ENCODE measurements around the gene CRABP2. TPM values are rescaled to one million over a fixed set of nuclear protein-coding genes. Genes with fewer than 3 reads are reported as not detected.

Gene CRABP2
- total RNA-seq, 2 experiments from 2014 or later, result 3.2 to 4.2 TPM

DNA sequence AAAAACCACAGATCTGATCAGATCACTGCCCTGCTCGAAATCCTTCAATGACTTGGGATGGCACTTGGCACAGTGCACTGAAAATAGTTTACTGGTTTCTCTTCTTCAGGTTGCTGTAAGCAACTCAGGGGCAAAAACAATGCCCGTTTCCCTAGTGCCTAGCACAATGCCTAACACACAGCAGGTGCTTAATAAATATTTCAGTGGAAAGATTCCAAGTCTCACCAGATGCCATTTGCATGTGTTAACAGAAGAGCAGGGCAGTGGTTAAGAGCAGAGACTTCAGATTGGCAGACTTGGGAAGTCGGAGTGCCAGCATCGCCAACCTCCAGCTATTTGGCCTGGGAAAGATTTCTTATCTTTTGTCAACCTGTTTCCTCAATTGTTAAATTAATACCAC is 12.0 kb upstream of the CRABP2 start:
- ChIA-PET POLR2A (no interaction called here), CTCF (no interaction called here)
- Mint-ChIP-seq H3K4me3 (no peak overlapping the region), H3K36me3 (ENCODE audit: low read depth) (peaks cover 45% of the 10 kb centered on the region), H3K4me1 (ENCODE audit: low read depth) (no peaks in the 10 kb centered on the region), H3K27ac (no peak overlapping the region), H3K27me3 (no peaks in the 10 kb centered on the region), H3K9me3 (no peaks in the 10 kb centered on the region)
- intact Hi-C loops (cut with DNase I, micrococcal nuclease), result no loop called here
- H3K4me3 ChIP-seq (ENCODE audit: low read length), result no peak overlapping the region
- DNase-seq (no peak), ATAC-seq (ENCODE audit: poor library complexity) (no peak)
- no peaks in the 10 kb centered on the region for H3K9me3 ChIP-seq (ENCODE audit: control insufficient read depth in 1 of 2, insufficient read depth in 1 of 2, low read length in 2 of 2)
- no peaks in the 10 kb centered on the region for H3K27me3 ChIP-seq (ENCODE audit: control insufficient read depth in 1 of 2, insufficient read depth in 2 of 2, low read length in 2 of 2)
- peaks cover 2% of the 10 kb centered on the region for H3K4me1 ChIP-seq (ENCODE audit: insufficient read depth, low read length)
- peaks cover 30% of the 10 kb centered on the region for H3K36me3 ChIP-seq (ENCODE audit: insufficient read depth, low read length)
- TF ChIP-seq, protein P1, sequence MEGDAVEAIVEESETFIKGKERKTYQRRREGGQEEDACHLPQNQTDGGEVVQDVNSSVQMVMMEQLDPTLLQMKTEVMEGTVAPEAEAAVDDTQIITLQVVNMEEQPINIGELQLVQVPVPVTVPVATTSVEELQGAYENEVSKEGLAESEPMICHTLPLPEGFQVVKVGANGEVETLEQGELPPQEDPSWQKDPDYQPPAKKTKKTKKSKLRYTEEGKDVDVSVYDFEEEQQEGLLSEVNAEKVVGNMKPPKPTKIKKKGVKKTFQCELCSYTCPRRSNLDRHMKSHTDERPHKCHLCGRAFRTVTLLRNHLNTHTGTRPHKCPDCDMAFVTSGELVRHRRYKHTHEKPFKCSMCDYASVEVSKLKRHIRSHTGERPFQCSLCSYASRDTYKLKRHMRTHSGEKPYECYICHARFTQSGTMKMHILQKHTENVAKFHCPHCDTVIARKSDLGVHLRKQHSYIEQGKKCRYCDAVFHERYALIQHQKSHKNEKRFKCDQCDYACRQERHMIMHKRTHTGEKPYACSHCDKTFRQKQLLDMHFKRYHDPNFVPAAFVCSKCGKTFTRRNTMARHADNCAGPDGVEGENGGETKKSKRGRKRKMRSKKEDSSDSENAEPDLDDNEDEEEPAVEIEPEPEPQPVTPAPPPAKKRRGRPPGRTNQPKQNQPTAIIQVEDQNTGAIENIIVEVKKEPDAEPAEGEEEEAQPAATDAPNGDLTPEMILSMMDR (IDR thresholded peaks at IDR 0.05), result no peak
- no peak overlapping the region for H3K27ac ChIP-seq (ENCODE audit: low read depth in 1 of 2, low read length in 2 of 2)

DNA sequence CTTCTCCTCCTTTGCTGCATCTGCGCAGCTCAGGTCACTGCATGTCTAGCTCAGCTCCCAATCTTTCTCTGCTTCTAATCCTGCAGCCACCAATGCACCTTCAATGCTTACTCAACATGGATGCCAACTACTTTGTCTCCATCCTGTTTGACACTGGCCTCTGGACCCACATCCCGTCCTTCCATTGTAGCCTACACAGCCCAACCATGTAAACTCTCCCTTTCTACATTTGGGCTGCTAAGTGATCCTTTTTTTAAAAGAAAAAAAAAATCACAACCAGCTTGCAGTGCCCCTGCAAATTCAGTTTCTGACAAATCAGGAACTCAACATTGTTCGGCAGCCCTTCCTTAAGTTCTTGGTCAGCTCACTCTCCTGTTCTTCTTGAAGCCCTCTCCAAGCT is 9.4 kb upstream of the CRABP2 start:
- Histone ChIP-seq H3K9me3 (ENCODE audit: control insufficient read depth in 1 of 2, insufficient read depth in 1 of 2, low read length in 2 of 2) (no peaks in the 10 kb centered on the region), H3K27me3 (ENCODE audit: control insufficient read depth in 1 of 2, insufficient read depth in 2 of 2, low read length in 2 of 2) (no peaks in the 10 kb centered on the region), H3K36me3 (ENCODE audit: insufficient read depth, low read length) (peaks cover 11% of the 10 kb centered on the region), H3K27ac (ENCODE audit: low read depth in 1 of 2, low read length in 2 of 2) (no peak overlapping the region), H3K4me1 (ENCODE audit: insufficient read depth, low read length) (no peaks in the 10 kb centered on the region), H3K4me3 (ENCODE audit: low read length) (no peak overlapping the region)
- no peak overlapping the region for H3K4me3 Mint-ChIP-seq
- ATAC-seq (ENCODE audit: poor library complexity) (no peak), DNase-seq (no peak)
- CTCF ChIA-PET, result interaction anchor here (1.6 to 2.4 kb wide), 3 partner anchors 9 to 25 kb away, joined by 4 to 8 read pairs (median 8); partner anchors contain the start of gene CRABP2
- H3K4me1 Mint-ChIP-seq (ENCODE audit: low read depth), result no peaks in the 10 kb centered on the region
- TF ChIP-seq, protein P1 (IDR thresholded peaks at IDR 0.05), result no peak
- peaks cover 25% of the 10 kb centered on the region for H3K36me3 Mint-ChIP-seq (ENCODE audit: low read depth)
- intact Hi-C loops (cut with DNase I, micrococcal nuclease), result no loop called here
- no peaks in the 10 kb centered on the region for H3K27me3 Mint-ChIP-seq
- no peaks in the 10 kb centered on the region for H3K9me3 Mint-ChIP-seq
- POLR2A ChIA-PET, result interaction anchor here (1.0 to 2.2 kb wide), 2 partner anchors 8 to 24 kb away, joined by 4 to 8 read pairs; no protein-coding TSS in a partner anchor
- H3K27ac Mint-ChIP-seq, result no peak overlapping the region

DNA sequence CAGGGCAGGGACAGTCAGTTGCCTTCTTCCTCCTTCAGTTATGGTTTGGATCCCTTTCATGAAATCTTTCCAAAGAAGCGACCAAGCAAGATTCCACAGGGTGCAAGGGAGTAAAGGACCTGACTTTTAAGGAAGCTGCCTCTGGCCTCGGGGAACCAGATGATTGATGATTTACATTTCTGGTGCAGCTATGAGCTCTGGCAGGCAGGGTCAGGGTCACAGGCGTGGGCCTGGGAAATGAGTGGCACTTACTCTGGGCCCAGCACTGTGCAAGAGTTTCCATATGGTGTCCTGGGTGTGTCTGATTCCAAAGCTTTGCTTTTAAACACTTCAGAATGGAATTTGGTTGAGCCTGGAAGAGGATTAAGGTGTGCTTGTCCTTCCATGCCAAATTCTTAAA is 7.2 kb upstream of the CRABP2 start:
- no peak overlapping the region for H3K4me3 Mint-ChIP-seq
- H3K4me1 Mint-ChIP-seq (ENCODE audit: low read depth), result no peaks in the 10 kb centered on the region
- ChIA-PET POLR2A (interaction anchor here (0.8 kb wide), 1 partner anchor 9 kb away, joined by 4 read pairs; no protein-coding TSS in a partner anchor), CTCF (interaction anchor here (2.8 to 3.0 kb wide), 2 partner anchors 14 to 23 kb away, joined by 7 to 11 read pairs; no protein-coding TSS in a partner anchor)
- intact Hi-C loops (cut with DNase I, micrococcal nuclease), result no loop called here
- no peaks in the 10 kb centered on the region for H3K9me3 Mint-ChIP-seq
- no peak overlapping the region for H3K4me3 ChIP-seq (ENCODE audit: low read length)
- H3K27ac ChIP-seq (ENCODE audit: low read depth in 1 of 2, low read length in 2 of 2), result no peak overlapping the region
- no peak overlapping the region for H3K27ac Mint-ChIP-seq
- TF ChIP-seq, protein P1 (IDR thresholded peaks at IDR 0.05), result no peak
- peaks cover 23% of the 10 kb centered on the region for H3K36me3 Mint-ChIP-seq (ENCODE audit: low read depth)
- H3K27me3 ChIP-seq (ENCODE audit: control insufficient read depth in 1 of 2, insufficient read depth in 2 of 2, low read length in 2 of 2), result no peaks in the 10 kb centered on the region
- peaks cover 6% of the 10 kb centered on the region for H3K36me3 ChIP-seq (ENCODE audit: insufficient read depth, low read length)
- ATAC-seq (ENCODE audit: poor library complexity) (no peak), DNase-seq (no peak)
- H3K4me1 ChIP-seq (ENCODE audit: insufficient read depth, low read length), result no peaks in the 10 kb centered on the region
- no peaks in the 10 kb centered on the region for H3K27me3 Mint-ChIP-seq
- no peaks in the 10 kb centered on the region for H3K9me3 ChIP-seq (ENCODE audit: control insufficient read depth in 1 of 2, insufficient read depth in 1 of 2, low read length in 2 of 2)
